Neural crest cell (in vitro differentiated cells): ENCODE measurements around the gene PPP2R2C. TPM values are rescaled to one million over a fixed set of nuclear protein-coding genes. Genes with fewer than 3 reads are reported as not detected.

ENCODE experiments used
- DNase-seq: peaks from one replicate; pipeline ENCODE4 v3.0.0; 2021; ENCODE audit warnings: low read depth, mixed read lengths, low spot score
- H3K27ac Mint-ChIP-seq: one replicate; pipeline ENCODE4 v1.8.0; 2021; ENCODE audit warnings: mild to moderate bottlenecking, mixed read lengths; ENCODE audit not compliant: unreplicated experiment
- H3K27me3 Mint-ChIP-seq: 2 replicates; pipeline ENCODE4 v1.8.0; 2021; ENCODE audit warnings: low read depth, mild to moderate bottlenecking, mixed read lengths
- H3K36me3 Mint-ChIP-seq: 2 replicates; pipeline ENCODE4 v1.8.0; 2021; ENCODE audit warnings: low read depth, mild to moderate bottlenecking, mixed read lengths
- H3K4me1 Mint-ChIP-seq: 2 replicates; pipeline ENCODE4 v1.8.0; 2021; ENCODE audit warnings: mixed read lengths
- H3K4me3 Mint-ChIP-seq: one replicate; pipeline ENCODE4 v1.8.0; 2021; ENCODE audit warnings: mild to moderate bottlenecking, mixed read lengths
- H3K9me3 Mint-ChIP-seq: 2 replicates; pipeline ENCODE4 v1.8.0; 2021; ENCODE audit warnings: mixed read lengths
- CTCF ChIP-seq: fragments of 200-600 bp; sonication (generic); conservative IDR thresholded peaks from 2 replicates; pipeline ENCODE4 v1.5.0; 2021; ENCODE audit warnings: antibody characterized with exemption, mild to moderate bottlenecking
- total RNA-seq: library from RNA; stranded (reverse); gene quantifications from 2 replicates; pipeline ENCODE4 v1.2.1, GENCODE V29; 2021

Gene PPP2R2C
- total RNA-seq, 1 donor from 2014 or later = 0.35 TPM

- TF ChIP-seq CTCF = no peak
- no peak overlapping the region for H3K27ac Mint-ChIP-seq
- no peak overlapping the region for H3K4me3 Mint-ChIP-seq
- no peaks in the 10 kb centered on the region for H3K9me3 Mint-ChIP-seq
- peaks cover 6% of the 10 kb centered on the region for H3K4me1 Mint-ChIP-seq
- no peak for DNase-seq
- H3K36me3 Mint-ChIP-seq = no peaks in the 10 kb centered on the region
- H3K27me3 Mint-ChIP-seq = peaks cover 77% of the 10 kb centered on the region
Observed at GRCh38 chr4:6467600-6467999, 4.8 kb downstream of the PPP2R2C start.

- no peak overlapping the region for H3K27ac Mint-ChIP-seq
- no peak for DNase-seq
- no peak for TF ChIP-seq CTCF
- peaks cover 77% of the 10 kb centered on the region for H3K27me3 Mint-ChIP-seq
- H3K4me3 Mint-ChIP-seq = no peak overlapping the region
- peaks cover 6% of the 10 kb centered on the region for H3K4me1 Mint-ChIP-seq
- H3K9me3 Mint-ChIP-seq = no peaks in the 10 kb centered on the region
- no peaks in the 10 kb centered on the region for H3K36me3 Mint-ChIP-seq
Observed at GRCh38 chr4:6466756-6467381, 5.5 kb downstream of the PPP2R2C start.

GRCh38 chr4:6465955-6466354 lies 6.5 kb downstream of the PPP2R2C start:
- Mint-ChIP-seq H3K4me3 (no peak overlapping the region), H3K9me3 (no peaks in the 10 kb centered on the region), H3K4me1 (peaks cover 6% of the 10 kb centered on the region), H3K27me3 (peaks cover 73% of the 10 kb centered on the region), H3K36me3 (no peaks in the 10 kb centered on the region), H3K27ac (no peak overlapping the region)
- TF ChIP-seq CTCF = no peak
- DNase-seq = no peak

GRCh38 chr4:6464842-6465588 lies 7.4 kb downstream of the PPP2R2C start:
- H3K4me3 Mint-ChIP-seq = no peak overlapping the region
- no peak overlapping the region for H3K27ac Mint-ChIP-seq
- no peak for TF ChIP-seq CTCF
- peaks cover 76% of the 10 kb centered on the region for H3K27me3 Mint-ChIP-seq
- DNase-seq = no peak
- H3K4me1 Mint-ChIP-seq = peaks cover 6% of the 10 kb centered on the region
- no peaks in the 10 kb centered on the region for H3K36me3 Mint-ChIP-seq
- no peaks in the 10 kb centered on the region for H3K9me3 Mint-ChIP-seq

GRCh38 chr4:6463311-6464289 lies 8.8 kb downstream of the PPP2R2C start:
- no peaks in the 10 kb centered on the region for H3K36me3 Mint-ChIP-seq
- no peaks in the 10 kb centered on the region for H3K9me3 Mint-ChIP-seq
- H3K4me3 Mint-ChIP-seq = no peak overlapping the region
- no peak for TF ChIP-seq CTCF
- no peak overlapping the region for H3K27ac Mint-ChIP-seq
- H3K27me3 Mint-ChIP-seq = peaks cover 73% of the 10 kb centered on the region
- H3K4me1 Mint-ChIP-seq = peaks cover 6% of the 10 kb centered on the region
- no peak for DNase-seq
